HG03442 (cell line): ENCODE results near the gene AARS2.

Experiments used
- ATAC-seq: cut with Tn5 transposase; IDR thresholded peaks from one replicate; pipeline ENCODE4 v1.9.1; 2021; ENCODE audit warnings: mild to moderate bottlenecking, moderate library complexity; ENCODE audit not compliant: unreplicated experiment

Gene AARS2

DNA sequence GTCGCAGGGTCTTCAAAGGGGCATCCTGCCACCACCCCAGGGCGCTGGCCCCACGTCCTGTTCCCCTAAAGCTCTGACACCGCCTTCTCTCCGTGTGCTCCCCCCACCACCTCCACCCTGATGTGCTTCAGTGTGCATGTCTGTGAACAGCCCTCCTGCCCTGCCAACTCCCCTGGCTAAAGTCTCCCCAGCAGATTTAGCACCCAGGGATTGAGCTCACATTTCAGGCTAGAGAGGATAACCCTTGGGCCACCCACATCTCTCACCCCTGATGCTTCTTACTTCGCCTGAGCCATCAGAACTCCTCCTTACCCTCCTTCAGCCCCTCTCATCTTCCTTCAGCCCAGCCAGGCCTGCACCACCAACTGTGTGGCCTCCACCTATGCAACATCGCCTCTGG is 35.4 kb downstream of the AARS2 start:
- ATAC-seq = no peak

GRCh38 chr6:44276667-44277640 is 36.2 kb downstream of the AARS2 start:
- ATAC-seq = no peak

- no peak for ATAC-seq
Measured at GRCh38 chr6:44275749-44276648, 37.1 kb downstream of the AARS2 start.

DNA sequence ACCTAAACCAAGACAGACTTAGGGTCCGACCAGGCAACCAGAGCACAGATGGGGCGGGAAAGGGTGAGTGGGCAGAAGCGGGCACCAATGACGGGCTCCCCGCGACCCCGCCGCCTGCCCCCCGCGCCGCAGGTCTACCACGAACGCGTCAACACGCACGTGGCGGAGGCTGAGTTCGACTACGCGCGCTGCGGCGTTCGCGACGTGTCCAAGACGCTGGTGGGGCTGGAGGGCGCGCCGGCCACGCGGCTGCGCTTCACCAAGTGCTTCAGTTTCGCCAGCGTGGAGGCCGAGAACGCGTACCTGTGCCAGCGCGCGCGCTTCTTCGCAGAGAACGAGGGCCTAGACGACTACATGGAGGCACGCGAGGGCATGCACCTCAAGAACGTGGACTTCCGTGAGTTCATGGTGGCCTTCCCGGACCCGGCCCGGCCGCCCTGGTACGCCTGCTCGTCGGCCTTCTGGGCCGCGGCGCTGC is 37.8 kb downstream of the AARS2 start:
- ATAC-seq = no peak

GRCh38 chr6:44273617-44274016 is 39.5 kb downstream of the AARS2 start:
- no peak for ATAC-seq

GRCh38 chr6:44272999-44273566 is 40.1 kb downstream of the AARS2 start:
- no peak for ATAC-seq

DNA sequence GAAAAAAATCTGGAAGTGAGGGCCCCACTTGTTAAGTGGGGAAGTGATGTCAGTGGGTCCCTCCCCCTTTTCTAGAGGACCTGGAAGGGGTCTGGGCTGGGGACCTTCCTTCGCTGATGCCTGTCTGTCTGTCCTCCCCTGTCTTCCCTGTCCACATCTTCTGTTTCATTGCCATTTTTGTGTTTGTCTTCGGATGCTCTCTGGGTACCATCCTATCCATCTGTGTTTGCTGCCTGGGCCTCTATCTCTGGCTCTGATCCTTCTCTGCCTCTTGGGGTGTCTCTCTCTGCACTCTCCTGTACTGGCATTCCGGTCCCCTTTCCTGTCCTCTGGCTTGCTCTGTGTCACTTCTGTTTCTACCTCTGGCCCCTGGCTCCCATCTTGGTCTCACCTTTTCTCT is 40.6 kb downstream of the AARS2 start:
- ATAC-seq = no peak

DNA sequence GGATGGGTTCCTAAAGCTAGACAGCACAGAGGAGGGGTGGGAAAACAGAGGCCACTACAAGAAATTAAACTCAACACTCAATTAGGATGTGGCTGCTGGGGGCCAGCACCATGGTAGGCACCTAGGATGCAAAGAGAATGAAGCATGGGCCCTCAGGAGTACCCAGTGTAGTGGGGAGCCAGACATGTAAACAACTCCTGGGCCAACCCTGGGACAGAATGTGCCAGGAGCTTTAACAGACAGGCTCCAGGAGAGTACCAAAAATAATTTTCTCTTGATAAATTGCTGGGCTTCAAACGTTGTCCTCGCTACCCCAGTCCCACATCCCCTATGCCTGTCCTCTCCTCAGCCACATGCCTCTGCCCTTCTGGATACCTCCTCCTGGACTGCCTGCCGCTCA is 41.2 kb downstream of the AARS2 start:
- ATAC-seq = no peak

DNA sequence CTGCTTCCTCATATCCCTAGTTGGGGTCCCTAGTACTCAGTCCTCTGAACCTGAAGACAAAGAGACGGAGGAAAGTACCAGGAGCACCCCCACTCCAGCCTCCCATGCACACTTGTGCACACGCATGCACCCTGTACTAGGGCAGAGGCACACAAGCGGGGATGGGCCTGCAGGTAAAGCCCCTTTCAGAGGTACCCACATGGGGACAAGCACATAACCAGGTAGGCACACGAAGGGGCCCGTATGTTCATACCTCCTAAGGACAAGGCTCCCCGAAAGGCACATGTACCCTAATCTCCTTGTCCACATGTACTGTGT is 41.8 kb downstream of the AARS2 start:
- no peak for ATAC-seq

DNA sequence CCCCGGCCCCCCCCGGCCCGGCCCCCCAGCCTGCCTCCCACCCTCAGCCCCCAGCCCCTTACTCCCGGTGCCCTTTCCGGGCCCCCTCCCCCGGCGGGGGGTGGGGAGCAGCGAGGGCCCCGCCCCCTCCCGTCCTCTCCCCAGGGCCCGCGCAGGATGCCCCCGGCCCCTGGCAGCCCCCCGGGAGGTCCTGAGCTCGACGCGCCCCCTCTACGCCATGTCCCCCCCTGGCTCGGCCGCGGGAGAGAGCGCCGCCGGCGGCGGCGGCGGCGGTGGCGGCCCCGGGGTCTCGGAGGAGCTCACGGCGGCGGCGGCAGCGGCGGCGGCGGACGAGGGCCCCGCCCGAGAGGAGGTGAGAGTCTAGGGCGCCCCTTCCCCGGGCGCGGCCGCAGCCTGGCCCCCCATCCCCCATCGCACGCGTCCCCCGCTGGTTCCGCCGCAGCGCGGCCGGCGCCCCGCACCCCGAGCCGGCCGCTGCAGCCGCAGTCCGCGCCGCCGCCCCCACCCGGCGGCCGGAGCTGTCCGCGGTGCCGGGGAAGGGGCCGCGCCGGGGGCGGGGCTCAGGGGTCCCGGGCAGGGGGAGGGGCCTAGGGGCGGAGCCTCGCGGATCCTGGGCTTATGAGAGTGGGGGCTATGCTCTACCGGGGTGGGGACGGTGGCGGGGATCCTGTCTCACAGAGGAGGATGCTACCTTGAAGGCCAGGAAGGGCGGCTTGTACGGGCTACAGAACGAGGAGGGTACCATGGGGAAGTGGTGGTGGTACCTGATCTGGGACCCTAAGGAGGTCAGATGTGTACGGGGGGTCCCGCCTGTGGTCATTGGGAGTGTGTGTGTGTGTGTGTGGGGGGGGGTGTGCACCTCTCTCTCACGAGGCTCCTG is 42.4 kb downstream of the AARS2 start:
- no peak for ATAC-seq

- ATAC-seq = no peak
Measured at GRCh38 chr6:44269921-44270525, 43.1 kb downstream of the AARS2 start, which contains the start of gene TMEM151B. TSS of gene TMEM151B (plus strand) at chr6:44270450. CDS start at chr6:44270743, 293 bp downstream.

GRCh38 chr6:44269178-44269920 is 43.8 kb downstream of the AARS2 start:
- ATAC-seq = no peak

GRCh38 chr6:44268095-44268628 is 45.0 kb downstream of the AARS2 start:
- no peak for ATAC-seq

DNA sequence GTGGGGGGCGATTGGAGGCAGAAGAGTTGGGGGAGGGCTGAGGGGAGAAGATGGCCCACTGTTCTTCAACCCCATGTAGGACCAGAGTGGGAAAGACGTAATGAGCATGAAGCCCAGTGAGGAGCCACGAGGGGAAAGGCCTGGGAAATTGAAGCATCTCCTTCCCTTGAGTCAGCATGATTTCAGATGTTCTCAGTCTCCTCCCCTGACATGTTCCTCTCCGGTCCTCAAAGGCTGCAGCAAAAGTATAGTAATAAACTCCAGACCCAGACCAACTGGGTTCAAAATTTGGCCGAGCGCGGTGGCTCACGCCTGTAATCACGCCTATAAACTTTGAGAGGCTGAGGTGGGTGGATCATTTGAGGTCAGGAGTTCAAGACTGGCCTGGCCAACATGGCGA is 45.9 kb downstream of the AARS2 start:
- ATAC-seq = no peak

DNA sequence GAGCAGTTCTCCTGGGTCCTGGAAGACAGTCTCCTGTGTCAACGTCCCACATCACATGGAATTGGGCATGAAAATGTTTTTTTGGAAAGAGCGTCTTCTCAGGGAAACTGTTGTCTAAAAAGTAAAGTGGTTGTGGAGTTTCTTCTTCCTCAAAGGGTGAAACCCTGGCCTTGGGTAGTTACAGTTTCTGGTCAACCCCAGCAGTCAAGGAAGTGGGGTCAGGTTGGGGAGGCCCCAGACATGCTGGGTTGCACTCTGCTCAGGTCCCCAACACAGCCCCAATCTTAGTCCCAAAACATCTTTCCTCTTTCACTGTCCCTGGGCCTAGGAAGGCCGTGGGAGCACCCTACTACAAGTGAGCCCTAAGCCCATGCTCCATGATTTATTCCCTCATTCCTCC is 46.8 kb downstream of the AARS2 start:
- no peak for ATAC-seq

DNA sequence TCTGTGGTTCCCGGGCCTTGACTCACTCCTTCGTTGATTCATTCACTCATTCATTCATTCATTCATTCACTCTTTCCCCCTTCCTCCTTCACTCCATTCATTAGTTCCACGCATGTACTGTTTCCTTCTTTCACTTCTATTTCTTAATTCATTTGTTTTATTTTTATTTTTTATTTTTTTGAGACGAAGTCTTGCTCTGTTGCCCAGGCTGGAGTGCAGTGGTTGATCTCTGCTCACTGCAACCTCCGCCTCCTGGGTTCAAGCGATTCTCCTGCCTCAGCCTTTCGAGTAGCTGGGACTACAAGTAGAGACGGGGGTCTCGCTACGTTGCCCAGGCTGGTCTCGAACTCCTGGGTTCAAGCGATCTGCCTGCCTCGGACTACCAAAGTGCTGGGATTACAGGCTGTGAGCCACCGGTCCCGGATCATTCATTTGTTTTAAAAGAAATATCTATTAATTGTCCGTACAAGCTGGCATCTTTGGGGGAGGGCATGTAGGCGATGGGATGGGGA is 47.4 kb downstream of the AARS2 start:
- no peak for ATAC-seq

- ATAC-seq = peak; percentile 37
Measured at GRCh38 chr6:44265007-44265721, 48.0 kb downstream of the AARS2 start, which contains the start of gene NFKBIE. TSS of gene NFKBIE (minus strand) at chr6:44265551. CDS start at chr6:44265346, 205 bp downstream.
